HG02981 (cell line): ENCODE data around the gene FSD1L.

ENCODE experiments used
- ATAC-seq: cut with Tn5 transposase; IDR thresholded peaks from one replicate; pipeline ENCODE4 v1.9.1; 2021; ENCODE audit warnings: mild to moderate bottlenecking, moderate library complexity; ENCODE audit not compliant: unreplicated experiment

FSD1L gene

DNA sequence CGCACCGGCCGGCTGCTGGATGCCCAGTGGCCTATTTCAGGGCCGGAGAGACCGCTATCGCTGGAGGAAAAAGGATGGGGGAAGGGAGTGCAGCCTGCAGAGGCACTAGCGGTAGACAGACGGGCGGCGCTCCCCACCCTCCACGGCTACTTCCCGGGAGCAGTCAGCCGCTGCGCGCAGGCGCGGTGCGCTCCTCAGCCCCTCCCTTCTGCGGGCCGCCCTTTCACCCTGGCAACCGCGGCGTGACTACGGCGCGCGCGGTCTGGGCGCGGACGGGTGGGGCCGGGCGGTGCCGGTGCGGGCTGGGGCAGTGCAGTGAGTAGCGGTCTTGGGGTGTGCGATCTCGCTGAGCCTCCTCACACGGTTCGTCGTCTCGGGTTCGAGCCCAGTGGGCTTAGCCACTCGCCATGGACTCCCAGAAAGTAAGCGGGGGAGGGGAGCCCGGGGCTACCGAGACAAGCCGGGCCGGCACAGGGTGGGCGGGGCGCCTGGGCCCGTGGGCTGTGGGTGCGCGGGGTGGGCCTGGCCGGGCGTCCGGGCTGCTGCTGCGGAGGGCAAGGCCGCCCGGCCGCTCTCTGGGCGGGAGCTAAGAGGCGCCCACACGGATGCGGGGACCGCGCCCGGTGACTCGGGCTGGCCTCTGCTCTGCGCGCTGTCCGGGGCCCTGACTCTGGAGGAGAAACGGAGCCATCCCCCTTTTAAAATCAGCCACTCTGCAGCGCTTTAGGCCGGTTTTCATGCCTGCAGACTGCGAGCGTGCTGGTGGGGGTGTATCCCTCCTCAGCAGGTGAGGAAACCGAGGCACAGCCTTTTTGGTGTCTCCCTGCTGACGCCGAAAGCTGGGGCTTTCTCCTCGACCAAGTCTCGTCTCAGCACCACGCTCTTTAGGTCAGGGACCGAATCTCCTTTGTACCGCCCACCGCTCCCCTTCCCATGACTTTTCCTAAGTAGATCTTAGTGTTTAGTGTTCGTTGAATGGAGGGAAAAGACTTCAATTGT, at the start of gene FSD1L:
TSS of gene FSD1L (plus strand) at position 221 of the 999 bp plus-strand sequence. CDS start at position 408, 187 bp downstream.
- ATAC-seq: peak; percentile 89

DNA sequence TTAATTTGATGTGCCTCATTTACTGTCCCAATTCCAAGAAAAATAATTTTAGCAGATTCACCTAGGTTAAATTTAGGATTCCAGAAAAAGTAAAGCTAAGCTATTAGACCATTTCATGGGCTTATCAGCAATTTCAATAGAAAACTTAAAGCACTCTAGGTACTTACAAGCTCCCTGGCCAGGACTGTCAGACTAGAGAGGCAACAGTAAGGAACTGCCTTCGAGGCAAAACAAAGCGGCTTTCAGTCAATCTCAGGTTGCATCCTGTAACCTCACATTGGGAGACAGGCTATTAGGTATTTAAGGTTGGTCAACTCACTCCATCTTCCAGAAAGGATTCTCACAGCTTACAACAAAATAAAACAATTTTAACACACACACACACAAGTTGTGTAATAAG, 48.7 kb upstream of the FSD1L start:
- ATAC-seq: no peak

DNA sequence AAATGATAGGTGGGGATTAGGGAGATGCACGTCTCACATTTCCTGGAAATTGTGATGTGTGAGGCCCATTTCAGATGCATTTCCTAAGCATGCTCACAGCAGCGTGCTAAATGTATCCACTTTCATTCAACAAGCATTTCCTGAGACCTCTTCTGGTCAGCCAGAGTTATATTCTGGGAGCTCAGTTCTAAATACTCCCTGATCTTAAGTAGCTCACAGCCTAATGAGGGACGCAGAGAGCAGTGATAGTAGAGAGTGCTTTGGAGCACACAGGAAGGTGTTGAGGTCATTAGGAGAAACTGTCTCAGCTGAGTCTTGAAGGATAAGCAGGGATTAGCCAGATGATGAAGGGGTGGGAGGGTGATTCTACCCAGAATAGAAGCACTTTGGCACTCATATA, 46.2 kb upstream of the FSD1L start:
- no peak for ATAC-seq

DNA sequence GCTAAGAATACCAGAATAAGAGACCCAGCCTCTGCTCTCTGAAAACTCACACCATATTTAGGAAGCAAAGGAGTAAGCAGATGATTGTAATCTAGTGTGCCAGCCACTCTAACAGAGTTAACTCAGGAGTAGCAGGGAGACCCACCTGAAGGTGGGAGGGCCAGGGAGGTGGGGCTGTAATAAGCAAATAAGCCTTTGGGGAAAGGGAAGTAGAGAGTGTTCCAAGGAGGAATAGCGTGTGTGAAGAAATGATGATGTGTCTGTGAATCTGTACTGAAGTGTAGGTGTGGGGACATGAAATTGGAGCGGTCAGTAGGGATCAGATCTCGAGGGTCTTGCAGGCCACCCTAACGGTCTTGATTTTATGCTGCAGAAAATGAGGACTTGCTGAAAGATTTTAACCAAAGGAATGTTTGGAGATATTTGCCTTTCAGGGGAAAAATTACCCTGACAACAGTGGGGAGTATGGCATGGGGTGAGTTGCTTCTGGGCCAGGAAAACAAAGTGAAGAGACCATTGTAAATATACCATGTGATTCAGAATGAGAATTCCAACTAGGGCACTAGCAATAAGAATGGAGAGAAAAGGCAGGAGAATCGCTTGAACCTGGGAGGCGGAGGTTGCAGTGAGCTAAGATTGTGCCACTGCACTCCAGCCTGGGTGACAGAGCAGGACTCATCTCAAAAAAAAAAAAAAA, 44.1 kb upstream of the FSD1L start:
- no peak for ATAC-seq

DNA sequence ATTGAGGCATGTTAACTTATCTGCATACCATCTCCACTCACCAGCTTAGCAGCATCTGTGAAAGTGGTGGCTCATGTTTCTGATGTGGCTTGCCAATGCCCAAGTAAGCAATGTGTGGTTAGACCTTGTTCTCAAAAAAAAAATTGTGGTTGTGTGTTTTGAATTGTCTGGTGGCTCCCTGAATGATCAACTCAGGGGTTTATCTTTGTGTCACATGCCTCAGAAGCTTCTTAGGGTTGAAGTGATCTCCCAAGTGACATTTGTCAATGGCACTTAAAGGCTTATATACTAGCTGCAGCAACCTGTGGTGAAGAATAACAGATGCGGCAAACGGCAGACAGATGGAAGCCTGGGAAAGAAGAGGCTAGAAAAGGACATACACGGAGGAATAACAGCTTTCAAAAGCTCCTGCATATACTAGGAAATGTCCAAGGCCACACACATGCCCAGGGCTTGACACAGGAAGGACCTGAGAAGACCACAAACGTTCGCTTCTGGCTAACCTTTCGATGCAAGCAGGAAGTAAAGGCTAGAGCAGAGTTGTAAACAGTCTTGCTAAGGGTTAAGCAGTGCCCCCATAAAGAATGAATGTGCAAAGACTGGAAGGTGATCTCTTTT, 42.2 kb upstream of the FSD1L start:
- ATAC-seq: peak; percentile 94

DNA sequence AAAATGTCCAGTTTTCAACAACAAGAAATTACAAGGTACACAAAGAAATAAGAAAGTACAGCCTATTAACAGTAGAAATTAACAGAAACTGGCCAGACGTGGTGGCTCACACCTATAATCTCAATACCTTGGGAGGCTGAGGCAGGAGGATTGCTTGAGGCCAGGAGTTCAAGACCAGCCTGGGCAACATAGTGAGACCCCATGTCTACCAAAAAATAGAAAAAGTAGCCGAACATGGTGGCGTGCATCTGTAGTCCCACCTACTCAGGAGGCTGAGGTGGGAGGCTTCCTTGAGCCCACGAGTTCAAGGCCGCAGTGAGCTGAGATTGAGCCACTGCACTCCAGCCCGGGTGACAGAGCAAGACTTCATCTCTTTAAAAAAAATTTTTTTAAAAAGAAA, 41.5 kb upstream of the FSD1L start:
- ATAC-seq: no peak

DNA sequence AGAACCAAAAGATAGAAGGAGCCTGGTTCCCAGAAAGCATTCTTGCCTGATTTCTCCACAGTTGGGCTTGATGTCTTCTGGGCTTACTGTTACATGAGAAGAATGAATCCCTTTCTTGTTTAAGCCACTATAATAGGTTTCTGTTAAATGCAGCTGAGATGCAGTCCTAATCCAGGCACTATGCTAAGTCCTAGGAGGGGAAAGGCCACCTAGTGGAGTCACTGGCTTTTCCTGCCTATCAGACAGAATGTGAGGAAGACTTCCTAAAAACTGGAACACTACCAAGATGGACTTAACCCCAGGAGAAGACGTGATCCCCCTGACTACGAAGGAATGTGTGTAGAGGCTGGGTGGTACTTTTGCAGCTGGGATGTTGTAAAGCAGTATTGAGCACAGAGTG, 34.3 kb upstream of the FSD1L start:
- no peak for ATAC-seq

DNA sequence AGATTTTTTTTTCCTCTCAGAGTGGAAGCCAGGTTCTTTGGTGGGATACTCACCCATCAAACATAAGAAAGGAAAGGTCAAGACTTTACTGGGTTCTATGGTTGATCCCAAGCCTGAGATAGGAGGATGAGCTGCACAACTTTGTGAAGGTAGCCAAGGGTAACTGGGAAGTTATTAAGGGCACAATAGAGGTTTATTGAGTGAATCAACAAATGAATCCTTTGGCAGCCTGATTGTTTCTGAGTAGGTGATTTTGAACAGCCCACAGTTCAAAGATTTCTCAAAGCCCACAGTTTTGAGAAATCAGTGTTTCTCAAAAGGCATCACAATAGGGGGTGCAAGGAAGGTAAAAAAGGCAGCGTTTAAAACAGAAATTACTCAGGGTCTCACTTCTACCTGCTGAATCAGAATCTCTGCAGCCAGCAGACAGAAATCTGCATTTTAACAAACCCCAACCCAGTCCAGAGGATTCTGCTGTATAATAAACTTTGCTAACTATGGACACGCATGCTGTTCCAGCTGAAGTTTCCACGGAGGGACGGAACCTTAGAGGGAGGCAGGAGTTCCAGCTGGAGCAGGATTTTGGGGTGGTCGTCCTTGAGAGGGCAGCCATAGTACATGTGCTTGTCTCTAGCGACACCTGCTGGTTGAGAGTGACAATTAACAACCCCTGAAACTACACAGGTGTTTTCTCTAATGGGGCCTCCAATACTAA, 32.7 kb upstream of the FSD1L start:
- peak; percentile 59 for ATAC-seq

DNA sequence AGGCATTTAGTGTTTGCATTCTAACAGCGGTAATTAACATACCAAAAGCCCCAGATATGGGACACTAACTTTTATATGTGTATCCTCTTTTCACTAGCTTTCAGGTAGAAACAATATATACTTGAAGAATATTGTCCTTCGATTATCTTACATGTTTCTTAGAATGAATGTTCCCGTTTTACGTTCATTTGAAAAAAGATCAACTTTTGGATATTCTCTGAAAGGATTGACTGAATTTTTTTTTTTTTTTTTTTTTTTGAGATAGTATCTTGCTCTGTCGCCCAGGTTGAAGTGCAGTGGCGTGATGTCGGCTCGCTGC, 32.2 kb upstream of the FSD1L start:
- no peak for ATAC-seq

DNA sequence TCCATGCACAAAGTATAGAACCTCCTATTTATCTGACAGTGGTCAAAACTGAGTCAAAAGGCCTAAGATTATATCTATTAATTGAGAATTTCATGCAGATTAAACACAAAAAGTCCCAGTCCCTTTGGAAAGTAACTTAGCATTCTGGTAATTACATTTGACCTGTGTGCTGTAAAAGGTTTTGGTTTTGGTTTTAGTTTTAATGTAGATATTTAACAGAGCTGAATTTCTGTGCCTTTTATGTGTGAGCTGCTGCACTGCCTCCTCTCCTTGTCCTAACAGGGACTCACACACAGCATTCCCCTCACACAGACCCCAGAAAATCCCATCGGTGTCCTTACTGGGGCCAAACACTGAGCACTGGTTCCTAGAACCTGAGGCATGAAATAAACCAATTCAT, 31.0 kb upstream of the FSD1L start:
- peak; percentile 72 for ATAC-seq

DNA sequence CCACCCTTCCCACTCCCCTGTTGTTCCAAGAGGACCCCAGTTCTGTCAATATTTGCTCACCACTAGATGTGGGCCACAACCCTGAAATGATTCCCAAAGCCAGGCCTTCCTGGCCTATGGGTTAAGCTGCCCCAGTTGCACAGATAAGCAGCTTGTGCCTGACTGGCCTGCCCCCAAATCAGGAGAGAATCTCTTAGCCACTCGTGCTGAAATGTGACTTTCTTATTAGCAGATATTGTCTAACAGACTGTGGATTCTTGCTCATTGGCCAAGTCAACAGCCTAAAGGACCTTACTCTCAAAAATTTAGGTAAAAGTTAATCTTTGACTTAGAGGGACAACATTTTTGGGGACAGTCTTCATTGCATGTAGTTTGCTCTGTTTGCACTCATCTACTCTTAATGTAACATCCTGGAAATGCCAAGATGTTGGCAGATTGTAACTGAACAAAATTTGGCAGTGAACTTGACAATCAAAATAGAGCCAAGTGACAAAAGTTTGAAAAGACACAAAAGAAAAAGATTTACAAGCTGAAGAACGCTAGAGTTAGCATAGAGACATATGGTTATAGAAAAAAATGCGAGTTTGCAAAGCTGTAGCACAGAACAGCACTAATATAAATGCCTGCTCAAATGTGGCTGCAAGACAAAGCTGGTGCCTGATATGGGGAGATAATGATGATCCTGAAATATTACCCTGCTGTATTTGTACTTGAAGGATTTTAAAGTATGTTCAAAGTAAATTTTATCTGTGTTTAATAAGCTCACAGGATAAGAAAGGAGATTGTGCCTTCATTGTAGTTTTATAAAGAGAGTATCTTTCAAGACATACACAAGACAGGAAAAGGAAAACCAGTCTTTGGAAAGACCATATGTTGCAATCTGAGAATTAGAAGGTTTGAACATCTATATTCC, 29.0 kb upstream of the FSD1L start:
- no peak for ATAC-seq

DNA sequence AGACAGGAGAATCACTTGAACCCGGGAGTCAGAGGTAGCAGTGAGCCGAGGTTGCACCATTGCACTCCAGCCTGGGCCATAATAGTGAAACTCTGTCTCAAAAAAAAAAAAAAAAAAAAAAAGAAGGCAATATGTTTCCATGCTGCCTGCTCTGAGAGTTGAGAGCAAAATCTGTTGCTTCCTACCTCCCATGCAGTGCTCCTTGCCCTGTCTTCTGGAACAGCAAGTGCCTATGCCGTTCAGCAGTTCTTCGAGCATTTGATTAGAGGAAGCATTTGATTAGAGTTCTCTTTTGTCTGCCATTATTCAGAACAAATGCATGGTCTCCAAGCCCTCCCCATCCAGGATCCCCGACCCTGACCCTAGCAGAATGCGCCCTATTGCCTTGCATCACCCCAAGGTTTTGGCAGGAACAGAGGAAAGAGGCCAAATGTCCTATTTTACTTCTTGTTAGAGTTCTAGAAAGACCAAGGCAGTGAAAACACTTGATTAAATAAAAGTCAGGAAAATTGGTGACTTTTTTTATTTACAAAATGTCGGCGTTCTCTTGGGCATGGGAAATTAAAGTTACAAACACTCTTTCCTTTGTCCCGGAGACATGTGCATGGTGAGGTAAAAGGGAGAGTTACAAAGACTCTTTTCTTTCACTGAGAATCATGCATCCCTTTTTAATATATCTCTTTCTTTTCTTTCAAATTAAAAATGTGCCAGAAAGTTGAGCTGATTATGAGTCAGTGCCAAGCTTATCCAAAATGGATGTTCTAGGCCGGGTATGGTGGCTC, 27.8 kb upstream of the FSD1L start:
- no peak for ATAC-seq

DNA sequence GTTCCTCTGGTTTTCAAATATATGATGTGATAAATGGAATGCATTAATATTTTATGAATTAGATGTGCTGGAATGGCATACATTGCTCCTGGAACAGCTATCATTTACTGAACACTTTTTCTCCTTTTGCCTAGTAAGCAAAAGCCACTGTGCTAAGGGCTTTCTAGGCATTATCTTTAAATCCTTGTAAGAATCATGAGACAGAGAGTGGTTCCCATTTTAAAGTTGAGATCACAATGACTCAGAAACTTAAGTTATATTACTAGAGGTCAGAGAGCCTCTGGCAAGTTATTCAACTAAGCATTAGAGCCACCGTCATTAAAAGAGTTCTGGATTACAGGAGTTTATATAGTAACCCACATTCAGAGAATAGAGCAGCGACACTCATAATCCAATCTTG, 26.7 kb upstream of the FSD1L start:
- no peak for ATAC-seq

DNA sequence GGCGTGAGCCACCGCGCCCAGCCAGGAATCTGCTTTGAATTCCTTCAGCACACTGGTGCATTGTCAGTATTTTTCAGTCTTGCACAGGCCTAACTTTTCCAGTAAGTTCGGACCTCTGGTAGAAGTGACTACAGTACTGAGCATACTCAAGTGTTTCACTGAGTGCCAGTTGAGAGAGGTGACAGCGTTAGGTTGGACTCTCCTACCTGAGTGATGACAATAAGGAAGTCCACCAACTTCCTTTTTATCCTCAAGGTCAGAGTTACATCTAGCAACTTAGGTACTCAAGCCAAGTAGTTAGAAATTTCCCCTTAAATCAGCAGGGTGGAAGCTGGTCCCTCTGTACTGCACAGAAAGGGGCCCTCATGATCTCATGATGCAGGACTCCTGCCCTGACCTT, 26.0 kb upstream of the FSD1L start:
- ATAC-seq: no peak

DNA sequence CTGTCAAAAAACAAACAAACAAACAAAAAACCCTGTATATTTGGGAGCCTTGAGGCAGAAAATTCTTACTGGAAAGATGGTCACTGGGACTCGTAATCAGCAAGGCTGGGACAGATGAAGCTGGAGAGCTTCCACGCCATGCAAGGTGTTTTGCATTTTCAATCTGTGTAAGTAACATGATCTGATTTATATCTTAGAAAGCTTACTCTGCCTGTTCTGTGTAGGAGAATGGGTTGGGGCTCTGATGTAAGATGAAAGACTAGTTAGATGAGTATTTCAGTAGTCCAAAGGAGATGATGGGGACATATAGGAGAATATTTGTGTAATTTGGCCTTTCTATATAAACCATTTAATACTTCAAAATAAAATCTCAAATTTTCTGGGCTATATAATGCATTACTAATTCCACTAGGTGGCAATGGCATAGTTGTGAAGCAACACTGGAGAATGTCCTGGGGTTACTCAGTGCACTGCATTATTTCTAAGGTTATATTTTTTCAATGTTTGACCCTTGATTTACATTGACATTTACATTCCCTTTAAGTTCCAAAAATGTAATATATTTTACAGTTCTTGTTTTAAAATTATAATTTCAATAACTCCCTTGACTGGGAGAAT, 21.9 kb upstream of the FSD1L start:
- peak; percentile 78 for ATAC-seq

DNA sequence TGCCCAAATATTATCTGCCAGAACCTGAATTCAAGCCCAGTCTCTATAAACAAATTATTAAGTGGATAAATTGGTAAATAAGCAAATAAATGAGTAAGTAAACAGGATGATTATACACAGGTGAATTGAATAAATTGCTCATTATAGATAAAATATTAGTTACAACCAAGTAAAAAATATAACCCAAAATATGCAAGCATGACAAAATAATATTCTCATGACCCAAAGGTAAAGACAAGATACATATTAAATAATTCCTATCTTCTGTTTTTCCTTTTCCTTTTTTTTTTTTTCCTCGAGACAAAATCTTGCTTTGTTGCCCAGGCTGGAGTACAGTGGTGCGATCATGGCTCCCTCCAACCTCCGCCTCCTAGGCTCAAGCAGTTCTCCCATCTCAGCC, 21.2 kb upstream of the FSD1L start:
- ATAC-seq: no peak

DNA sequence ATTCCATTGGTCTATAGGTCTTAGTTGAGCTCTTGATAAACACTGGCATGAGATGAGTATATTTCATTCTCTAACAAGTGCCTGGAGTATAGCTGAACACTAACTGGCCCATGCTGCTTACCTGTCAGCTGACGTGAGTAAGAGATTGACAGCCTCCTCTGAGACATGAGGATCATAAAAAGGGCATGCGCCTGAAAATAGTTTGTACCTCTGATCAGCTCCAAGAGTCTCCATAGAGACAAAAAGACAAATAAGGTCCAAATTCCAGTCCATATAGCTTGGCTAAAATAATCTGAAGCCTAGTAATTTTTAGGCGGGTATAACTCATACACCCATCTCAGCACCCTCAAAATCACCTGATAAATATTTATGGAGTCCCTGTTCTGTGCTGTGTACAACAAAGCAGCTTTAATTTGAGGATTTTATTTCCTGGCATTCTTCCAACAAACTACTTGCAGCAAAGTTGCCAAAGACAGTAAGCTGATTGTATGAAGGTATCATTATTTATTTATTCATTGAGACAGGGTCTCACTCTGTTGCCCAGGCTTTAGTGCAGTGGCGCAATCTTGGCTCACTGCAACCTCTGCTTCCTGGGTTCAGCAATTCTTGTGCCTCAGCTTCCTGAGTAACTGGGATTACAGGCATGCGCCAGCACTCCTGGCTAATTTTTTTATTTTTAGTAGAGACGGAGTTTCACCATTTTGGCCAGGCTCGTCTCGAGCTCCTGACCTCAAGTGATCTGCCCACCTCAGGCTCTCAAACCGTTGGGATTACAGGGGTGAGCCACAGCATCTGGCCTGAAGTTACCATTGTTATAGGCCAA, 16.2 kb upstream of the FSD1L start:
- ATAC-seq: no peak

DNA sequence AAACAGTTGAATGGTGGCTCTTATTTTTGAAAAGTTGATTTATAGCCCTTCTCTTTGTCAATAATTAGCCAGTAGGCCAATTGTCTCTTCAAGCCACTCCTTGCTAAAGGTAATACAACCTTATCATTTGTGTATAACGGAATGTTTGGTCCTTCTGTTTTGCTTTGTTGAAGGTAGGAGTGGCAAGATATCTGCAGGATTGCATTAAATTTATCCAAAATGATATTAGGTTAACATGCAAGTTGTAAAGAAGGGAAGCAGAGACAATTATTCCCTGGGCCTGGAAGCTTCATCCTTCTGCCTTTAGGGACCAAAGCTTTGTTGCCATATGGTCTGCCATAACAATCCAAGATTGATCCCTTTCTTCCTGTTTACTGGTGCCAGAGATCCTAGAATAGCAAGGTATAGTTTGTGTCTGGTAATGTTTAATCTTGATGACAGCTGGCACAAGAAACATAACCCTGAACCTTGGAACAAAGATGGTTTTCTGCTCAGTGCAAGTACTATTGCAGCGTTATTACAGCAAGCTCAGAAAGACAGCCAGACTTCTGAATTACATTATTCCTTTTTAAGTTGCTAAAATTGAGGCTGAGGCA, 15.5 kb upstream of the FSD1L start:
- ATAC-seq: no peak
